PFSK-1 (cell line): ENCODE data around the gene IKZF1.

Experiments used
- FOXP2 ChIP-seq: optimal IDR thresholded peaks from 2 replicates; pipeline ENCODE3; 2011; ENCODE audit warnings: borderline replicate concordance, control low read depth, inconsistent platforms; ENCODE audit not compliant: insufficient read depth; ENCODE audit errors: extremely low read length, extremely low read depth
- POLR2AphosphoS5 ChIP-seq: IDR thresholded peaks from 2 replicates; pipeline ENCODE4 v1.6.1; 2012; ENCODE audit warnings: low read depth, mild to moderate bottlenecking, control low read depth, low read length, moderate library complexity
- SIN3A ChIP-seq: IDR thresholded peaks from 2 replicates; pipeline ENCODE4 v1.6.1; 2012; ENCODE audit warnings: mild to moderate bottlenecking, low read length, moderate library complexity, borderline replicate concordance; ENCODE audit not compliant: insufficient read depth
- TAF1 ChIP-seq: IDR thresholded peaks from 2 replicates; pipeline ENCODE4 v1.6.1; 2012; ENCODE audit warnings: low read length, control low read depth, borderline replicate concordance; ENCODE audit not compliant: insufficient read depth
- TF ChIP-seq, protein P1 (sequence below), 2 experiments: IDR thresholded peaks; 2 replicates each; pipeline versions ENCODE4 v1.6.1 to v1.8.0; 2011 to 2012; ENCODE audit warnings: low read depth in 2 of 2, low read length in 2 of 2, control low read depth in 1 of 2, inconsistent platforms in 1 of 2, mild to moderate bottlenecking in 1 of 2, moderate library complexity in 1 of 2; ENCODE audit not compliant: insufficient read depth in 1 of 2

IKZF1 gene

DNA sequence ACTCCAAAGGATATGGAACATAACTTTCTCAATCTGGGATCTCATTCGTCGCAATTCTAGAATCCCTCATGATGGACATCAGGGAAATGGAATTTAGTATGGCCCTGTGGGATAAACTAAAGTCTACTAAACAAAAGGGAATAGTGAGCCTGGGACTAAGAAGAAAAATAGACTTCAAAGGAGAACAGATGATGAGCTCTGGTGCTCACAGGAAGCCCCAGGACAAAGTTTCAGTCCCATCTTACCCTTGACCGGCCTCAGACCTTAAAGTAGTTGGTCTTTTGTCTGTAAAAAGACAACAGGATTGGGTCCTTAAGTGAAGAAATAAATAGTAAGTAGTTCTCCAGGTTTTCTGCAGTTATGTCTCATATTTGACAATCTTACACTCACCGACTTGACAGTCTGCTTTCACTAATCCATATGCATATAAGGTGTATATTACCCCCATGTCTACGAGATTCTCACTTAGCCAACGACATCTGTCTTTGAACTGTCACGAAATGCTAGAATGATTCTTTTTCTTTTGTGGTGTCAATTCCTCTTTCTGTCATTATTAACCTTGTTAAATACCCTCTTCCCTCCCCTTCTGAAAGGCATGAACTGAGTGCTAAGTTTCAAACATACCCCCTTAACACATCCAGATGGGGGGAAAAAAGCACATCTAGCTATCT lies 10.9 kb upstream of the IKZF1 start:
- TF ChIP-seq, protein P1, sequence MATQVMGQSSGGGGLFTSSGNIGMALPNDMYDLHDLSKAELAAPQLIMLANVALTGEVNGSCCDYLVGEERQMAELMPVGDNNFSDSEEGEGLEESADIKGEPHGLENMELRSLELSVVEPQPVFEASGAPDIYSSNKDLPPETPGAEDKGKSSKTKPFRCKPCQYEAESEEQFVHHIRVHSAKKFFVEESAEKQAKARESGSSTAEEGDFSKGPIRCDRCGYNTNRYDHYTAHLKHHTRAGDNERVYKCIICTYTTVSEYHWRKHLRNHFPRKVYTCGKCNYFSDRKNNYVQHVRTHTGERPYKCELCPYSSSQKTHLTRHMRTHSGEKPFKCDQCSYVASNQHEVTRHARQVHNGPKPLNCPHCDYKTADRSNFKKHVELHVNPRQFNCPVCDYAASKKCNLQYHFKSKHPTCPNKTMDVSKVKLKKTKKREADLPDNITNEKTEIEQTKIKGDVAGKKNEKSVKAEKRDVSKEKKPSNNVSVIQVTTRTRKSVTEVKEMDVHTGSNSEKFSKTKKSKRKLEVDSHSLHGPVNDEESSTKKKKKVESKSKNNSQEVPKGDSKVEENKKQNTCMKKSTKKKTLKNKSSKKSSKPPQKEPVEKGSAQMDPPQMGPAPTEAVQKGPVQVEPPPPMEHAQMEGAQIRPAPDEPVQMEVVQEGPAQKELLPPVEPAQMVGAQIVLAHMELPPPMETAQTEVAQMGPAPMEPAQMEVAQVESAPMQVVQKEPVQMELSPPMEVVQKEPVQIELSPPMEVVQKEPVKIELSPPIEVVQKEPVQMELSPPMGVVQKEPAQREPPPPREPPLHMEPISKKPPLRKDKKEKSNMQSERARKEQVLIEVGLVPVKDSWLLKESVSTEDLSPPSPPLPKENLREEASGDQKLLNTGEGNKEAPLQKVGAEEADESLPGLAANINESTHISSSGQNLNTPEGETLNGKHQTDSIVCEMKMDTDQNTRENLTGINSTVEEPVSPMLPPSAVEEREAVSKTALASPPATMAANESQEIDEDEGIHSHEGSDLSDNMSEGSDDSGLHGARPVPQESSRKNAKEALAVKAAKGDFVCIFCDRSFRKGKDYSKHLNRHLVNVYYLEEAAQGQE (IDR thresholded peaks at IDR 0.05; ENCODE audit: insufficient read depth in 1 of 2, low read depth in 2 of 2, low read length in 2 of 2), result no peak
- TF ChIP-seq FOXP2, result no peak

DNA sequence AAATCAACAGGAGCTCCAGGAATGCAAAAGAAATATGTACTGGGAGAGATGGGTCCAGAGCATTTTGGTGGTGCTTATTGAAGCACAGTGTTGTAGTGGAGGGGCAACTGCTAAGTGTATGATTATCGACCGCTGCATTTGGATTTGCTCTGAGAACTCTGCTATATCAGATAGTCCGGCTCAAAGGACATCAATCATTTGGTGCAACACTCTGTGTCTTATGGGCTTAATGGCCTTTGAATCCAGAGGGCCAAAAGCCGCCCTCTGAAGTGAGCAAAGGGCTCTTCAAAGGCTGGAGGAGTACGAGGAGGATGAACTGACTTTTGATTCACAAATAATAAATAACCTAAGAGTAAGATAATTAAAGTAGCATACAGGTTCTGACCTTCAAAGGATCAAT lies 9.4 kb upstream of the IKZF1 start:
- TF ChIP-seq SIN3A (no peak), FOXP2 (no peak), POLR2AphosphoS5 (no peak), TAF1 (no peak)
- TF ChIP-seq, protein P1 (IDR thresholded peaks at IDR 0.05; ENCODE audit: insufficient read depth in 1 of 2, low read depth in 2 of 2, low read length in 2 of 2), result no peak

DNA sequence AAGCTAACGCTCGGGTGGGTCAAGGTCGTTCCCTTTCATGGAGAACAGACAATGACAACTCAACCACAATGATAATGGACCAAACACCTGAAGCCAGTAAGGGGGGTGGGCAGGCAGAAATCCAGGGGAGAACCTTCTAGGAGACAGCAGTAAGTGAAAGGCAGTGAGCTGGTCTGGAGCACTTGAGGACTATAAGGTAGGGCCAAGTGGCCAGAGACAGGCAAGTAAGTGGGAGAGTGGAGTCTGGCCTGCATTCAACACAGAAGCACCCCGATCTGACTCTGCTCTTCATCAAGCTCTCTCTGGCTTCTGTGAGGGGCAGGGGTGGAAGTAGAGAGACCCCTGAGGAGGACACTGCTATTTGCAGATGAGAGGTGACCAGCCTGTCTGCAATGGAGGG lies 7.7 kb upstream of the IKZF1 start:
- TF ChIP-seq SIN3A (no peak), POLR2AphosphoS5 (no peak), TAF1 (no peak), FOXP2 (no peak)
- TF ChIP-seq, protein P1 (IDR thresholded peaks at IDR 0.05; ENCODE audit: insufficient read depth in 1 of 2, low read depth in 2 of 2, low read length in 2 of 2), result no peak

DNA sequence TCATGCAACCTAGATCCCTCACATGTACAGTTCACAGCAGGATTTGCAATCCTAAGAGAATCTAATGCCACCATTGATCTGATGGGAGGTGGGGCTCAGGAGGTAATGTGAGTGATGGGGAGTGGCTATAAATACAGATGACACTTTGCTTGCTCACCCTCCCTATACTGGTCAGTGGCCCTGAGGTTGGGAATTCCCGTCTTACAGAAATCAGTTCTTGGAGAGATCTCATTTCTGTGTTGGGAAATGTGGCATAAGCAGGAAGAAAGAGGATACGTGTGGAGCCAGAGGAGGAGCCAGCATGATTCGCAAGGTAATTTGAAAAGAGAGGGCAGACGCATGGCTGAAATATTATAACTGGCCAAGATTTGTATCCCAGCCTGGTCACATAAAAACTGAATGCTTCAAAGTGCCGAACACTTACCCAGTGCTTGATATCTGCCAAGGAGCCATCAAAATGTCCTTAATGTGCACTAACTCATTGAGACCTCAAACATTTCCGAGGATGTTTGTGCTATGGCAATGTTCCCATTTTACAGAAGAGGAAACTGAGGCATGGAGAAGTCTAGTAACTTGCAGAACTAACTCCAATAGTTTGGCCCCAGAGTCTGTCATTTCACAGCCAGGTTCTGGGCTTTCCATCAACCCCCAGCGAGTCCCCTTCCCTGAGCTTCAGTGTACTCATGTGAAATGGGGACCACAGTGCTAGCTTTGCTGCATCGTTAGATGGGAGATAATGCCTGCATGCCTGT lies 5.5 kb upstream of the IKZF1 start:
- TF ChIP-seq, protein P1 (IDR thresholded peaks at IDR 0.05; ENCODE audit: insufficient read depth in 1 of 2, low read depth in 2 of 2, low read length in 2 of 2), result no peak
- no peak for TF ChIP-seq SIN3A
- TF ChIP-seq POLR2AphosphoS5, result no peak
- no peak for TF ChIP-seq FOXP2
- no peak for TF ChIP-seq TAF1
